KMS-11 (cell line): ENCODE measurements around the gene USH2A.

Experiments used
- H2AFZ ChIP-seq: fragments of 200-600 bp; sonication (generic); 2 replicates; pipeline ENCODE4 v1.6.1; 2016; ENCODE audit warnings: antibody characterized with exemption, mixed run types, low read depth
- H3K27ac ChIP-seq: fragments of 200-600 bp; sonication (generic); 2 replicates; pipeline ENCODE4 v1.6.1; 2016; ENCODE audit warnings: mild to moderate bottlenecking, mixed run types
- H3K27me3 ChIP-seq: fragments of 200-600 bp; sonication (generic); 2 replicates; pipeline ENCODE4 v1.6.1; 2017; ENCODE audit warnings: mild to moderate bottlenecking, low read depth, mixed run types, moderate library complexity; ENCODE audit not compliant: insufficient read depth
- H3K36me3 ChIP-seq: fragments of 200-600 bp; sonication (generic); 2 replicates; pipeline ENCODE4 v1.6.1; 2017; ENCODE audit warnings: mild to moderate bottlenecking, mixed run types; ENCODE audit not compliant: insufficient read depth
- H3K4me1 ChIP-seq: fragments of 200-600 bp; sonication (generic); 2 replicates; pipeline ENCODE4 v1.6.1; 2016; ENCODE audit warnings: mild to moderate bottlenecking, low read depth, mixed run types; ENCODE audit not compliant: poor library complexity, severe bottlenecking
- H3K4me2 ChIP-seq: fragments of 200-600 bp; sonication (generic); 2 replicates; pipeline ENCODE4 v1.7.0; 2016; ENCODE audit warnings: mild to moderate bottlenecking, mixed run types
- H3K4me3 ChIP-seq: fragments of 200-600 bp; sonication (generic); IDR thresholded peaks from 2 replicates; pipeline ENCODE4 v1.6.1; 2017; ENCODE audit warnings: low read depth, low read length, mixed read lengths; ENCODE audit not compliant: insufficient read depth
- H3K79me2 ChIP-seq: fragments of 200-600 bp; sonication (generic); 2 replicates; pipeline ENCODE4 v1.6.1; 2016; ENCODE audit warnings: low read depth, mixed run types; ENCODE audit not compliant: insufficient read depth
- H3K9ac ChIP-seq: fragments of 200-600 bp; sonication (generic); 2 replicates; pipeline ENCODE4 v1.6.1; 2016; ENCODE audit warnings: mild to moderate bottlenecking, mixed run types
- H4K20me1 ChIP-seq: fragments of 200-600 bp; sonication (generic); 2 replicates; pipeline ENCODE4 v1.6.1; 2016; ENCODE audit warnings: mild to moderate bottlenecking, mixed run types; ENCODE audit not compliant: insufficient read depth
- TF ChIP-seq, protein P1 (sequence below): fragments of 200-600 bp; sonication (generic); conservative IDR thresholded peaks from 2 replicates; pipeline ENCODE4 v1.6.1; 2017; ENCODE audit warnings: low read depth, mild to moderate bottlenecking, antibody characterized with exemption, low read length, moderate library complexity, mixed read lengths

USH2A gene

DNA sequence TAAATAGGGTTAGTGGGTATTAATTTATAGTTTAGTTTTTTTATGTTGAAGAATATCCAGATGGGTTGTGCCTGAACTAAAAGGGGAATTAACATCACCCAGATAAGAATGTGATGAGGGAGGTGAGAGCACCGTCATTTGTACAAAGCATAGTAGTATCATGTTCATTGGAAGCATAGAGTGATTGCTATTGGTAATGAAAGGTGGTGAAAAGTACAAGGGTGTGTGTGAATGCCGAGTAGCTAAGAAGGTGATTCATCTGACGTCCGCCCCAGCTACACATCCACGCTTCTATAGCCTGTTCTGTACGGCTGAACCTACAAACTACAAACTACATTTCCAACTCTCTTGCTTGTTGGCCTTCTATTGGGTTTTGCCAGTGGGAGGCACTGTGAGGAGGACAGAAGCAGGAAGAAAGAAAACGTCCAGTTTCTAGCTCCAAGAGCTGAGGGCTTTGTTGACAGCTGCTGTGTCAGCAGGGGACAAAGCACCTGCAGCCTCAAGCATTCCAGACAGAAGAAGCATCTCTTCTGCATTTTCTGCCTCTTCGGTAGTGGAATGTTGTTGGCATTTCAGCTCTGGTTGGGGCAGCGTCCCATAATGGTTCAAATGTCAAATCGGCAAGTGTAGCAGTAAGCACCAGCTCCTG lies 451.3 kb downstream of the USH2A start:
- H3K4me1 ChIP-seq: no peaks in the 10 kb centered on the region

DNA sequence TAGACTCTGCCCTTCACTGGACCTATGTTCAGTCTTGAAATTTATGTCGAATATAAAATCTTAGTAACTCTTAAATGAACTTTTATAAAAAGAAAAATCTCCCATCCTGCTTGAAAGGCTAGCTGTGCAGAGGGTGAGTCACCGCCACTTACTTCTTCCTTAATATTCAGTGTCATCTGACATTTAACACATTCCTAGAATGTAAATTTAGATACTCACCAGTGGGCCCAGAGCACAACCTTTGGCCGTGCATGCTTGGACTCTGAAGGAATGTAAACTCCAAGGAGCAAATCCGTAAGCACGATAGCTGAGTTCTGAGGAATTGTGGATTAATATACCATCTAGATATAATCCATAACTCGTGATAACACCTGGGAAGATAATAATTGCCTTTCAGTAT lies 452.8 kb downstream of the USH2A start:
- Histone ChIP-seq H4K20me1 (no peaks in the 10 kb centered on the region), H3K4me1 (no peaks in the 10 kb centered on the region), H3K4me3 (no peak overlapping the region), H3K27me3 (no peaks in the 10 kb centered on the region), H3K4me2 (no peak overlapping the region), H3K9ac (no peak overlapping the region), H3K27ac (no peak overlapping the region), H3K79me2 (no peaks in the 10 kb centered on the region), H3K36me3 (no peaks in the 10 kb centered on the region), H2AFZ (no peak overlapping the region)
- TF ChIP-seq, protein P1, sequence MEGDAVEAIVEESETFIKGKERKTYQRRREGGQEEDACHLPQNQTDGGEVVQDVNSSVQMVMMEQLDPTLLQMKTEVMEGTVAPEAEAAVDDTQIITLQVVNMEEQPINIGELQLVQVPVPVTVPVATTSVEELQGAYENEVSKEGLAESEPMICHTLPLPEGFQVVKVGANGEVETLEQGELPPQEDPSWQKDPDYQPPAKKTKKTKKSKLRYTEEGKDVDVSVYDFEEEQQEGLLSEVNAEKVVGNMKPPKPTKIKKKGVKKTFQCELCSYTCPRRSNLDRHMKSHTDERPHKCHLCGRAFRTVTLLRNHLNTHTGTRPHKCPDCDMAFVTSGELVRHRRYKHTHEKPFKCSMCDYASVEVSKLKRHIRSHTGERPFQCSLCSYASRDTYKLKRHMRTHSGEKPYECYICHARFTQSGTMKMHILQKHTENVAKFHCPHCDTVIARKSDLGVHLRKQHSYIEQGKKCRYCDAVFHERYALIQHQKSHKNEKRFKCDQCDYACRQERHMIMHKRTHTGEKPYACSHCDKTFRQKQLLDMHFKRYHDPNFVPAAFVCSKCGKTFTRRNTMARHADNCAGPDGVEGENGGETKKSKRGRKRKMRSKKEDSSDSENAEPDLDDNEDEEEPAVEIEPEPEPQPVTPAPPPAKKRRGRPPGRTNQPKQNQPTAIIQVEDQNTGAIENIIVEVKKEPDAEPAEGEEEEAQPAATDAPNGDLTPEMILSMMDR: no peak

More for the DNA sequence above, 451.3 kb downstream of the USH2A start:
- Histone ChIP-seq H3K79me2 (no peaks in the 10 kb centered on the region), H3K9ac (no peak overlapping the region), H4K20me1 (no peaks in the 10 kb centered on the region), H3K27me3 (no peaks in the 10 kb centered on the region), H2AFZ (no peak overlapping the region), H3K27ac (no peak overlapping the region), H3K4me3 (no peak overlapping the region), H3K36me3 (no peaks in the 10 kb centered on the region), H3K4me2 (no peak overlapping the region)
- TF ChIP-seq, protein P1: no peak

GRCh38 chr1:215963621-215964020 lies 459.6 kb downstream of the USH2A start:
- Histone ChIP-seq H3K9ac (no peak overlapping the region), H4K20me1 (no peaks in the 10 kb centered on the region), H3K4me2 (no peak overlapping the region), H3K4me1 (no peaks in the 10 kb centered on the region), H3K27ac (no peak overlapping the region), H3K79me2 (no peaks in the 10 kb centered on the region), H3K27me3 (no peaks in the 10 kb centered on the region), H3K4me3 (no peak overlapping the region), H3K36me3 (no peaks in the 10 kb centered on the region), H2AFZ (no peak overlapping the region)
- TF ChIP-seq, protein P1: no peak

DNA sequence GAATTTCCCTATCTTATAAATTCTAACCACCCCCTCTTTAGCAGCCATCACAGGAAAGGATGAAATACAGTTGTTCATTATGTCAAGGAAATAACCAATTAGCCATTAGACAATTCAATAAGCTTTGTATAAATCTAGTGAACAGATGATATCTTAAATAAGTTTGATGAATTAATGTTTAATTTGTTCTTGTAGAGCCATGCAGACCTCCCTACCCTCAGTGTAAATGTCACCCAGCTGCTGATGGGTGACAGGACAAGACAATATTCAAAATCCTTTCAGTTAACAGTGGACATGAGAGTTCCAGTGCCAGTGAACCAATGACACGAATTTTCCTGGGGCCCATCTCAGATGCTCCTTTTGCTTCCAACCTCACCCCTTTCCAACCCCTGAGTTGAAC lies 460.2 kb downstream of the USH2A start:
- Histone ChIP-seq H2AFZ (no peak overlapping the region), H3K79me2 (no peaks in the 10 kb centered on the region), H3K27ac (no peak overlapping the region), H3K4me1 (no peaks in the 10 kb centered on the region), H3K27me3 (no peaks in the 10 kb centered on the region), H3K4me3 (no peak overlapping the region), H3K9ac (no peak overlapping the region), H3K36me3 (no peaks in the 10 kb centered on the region), H4K20me1 (no peaks in the 10 kb centered on the region), H3K4me2 (no peak overlapping the region)
- TF ChIP-seq, protein P1: no peak
